GM12865 (cell line): Measurements from ENCODE around the gene UCP2.

ENCODE experiments used
- DNase-seq: peaks from one replicate; pipeline ENCODE4 v3.0.0; 2010; ENCODE audit warnings: low read depth
- H3K4me3 ChIP-seq: 2 replicates; pipeline ENCODE4 v1.5.1; 2011; ENCODE audit warnings: mild to moderate bottlenecking, low read depth, low read length, control low read depth
- TF ChIP-seq, protein P1 (sequence below): IDR thresholded peaks from 2 replicates; pipeline ENCODE4 v1.5.1; 2011; ENCODE audit warnings: low read length, control low read depth, low read depth, inconsistent platforms; ENCODE audit not compliant: insufficient read depth; ENCODE audit errors: missing control alignments

The UCP2 gene

DNA sequence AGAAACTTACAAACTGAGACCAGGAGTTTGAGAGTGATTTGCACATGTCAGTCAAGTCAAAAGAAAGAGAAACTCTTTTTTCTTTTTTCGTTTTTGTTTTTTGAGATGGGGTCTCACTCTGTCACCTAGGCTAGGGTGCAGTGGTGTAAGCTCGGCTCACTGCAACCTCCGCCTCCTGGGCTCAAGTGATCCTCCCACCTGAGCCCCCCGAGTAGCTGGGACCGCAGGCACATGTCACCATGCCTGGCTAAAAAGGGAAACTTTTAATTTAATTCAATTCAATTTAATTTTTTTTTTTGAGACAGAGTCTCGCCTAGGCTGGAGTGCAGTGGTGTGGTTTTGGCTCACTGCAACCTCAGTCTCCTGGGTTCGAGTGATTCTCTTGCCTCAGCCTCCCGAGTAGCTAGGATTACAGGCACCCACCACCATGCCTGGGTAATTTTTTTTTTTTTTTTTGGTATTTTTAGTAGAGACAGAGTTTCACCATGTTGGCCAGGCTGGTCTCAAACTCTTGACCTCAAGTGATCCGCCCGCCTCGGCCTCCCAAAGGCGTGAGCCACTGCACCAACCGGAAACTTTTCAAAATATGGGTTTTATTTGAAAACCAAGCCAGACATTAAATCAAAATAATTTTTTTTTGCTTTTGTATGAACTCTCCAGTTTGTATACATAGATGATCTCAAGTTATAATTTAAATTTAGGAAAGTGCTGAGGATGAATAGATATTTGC, 16.4 kb upstream of the UCP2 start:
- TF ChIP-seq, protein P1, sequence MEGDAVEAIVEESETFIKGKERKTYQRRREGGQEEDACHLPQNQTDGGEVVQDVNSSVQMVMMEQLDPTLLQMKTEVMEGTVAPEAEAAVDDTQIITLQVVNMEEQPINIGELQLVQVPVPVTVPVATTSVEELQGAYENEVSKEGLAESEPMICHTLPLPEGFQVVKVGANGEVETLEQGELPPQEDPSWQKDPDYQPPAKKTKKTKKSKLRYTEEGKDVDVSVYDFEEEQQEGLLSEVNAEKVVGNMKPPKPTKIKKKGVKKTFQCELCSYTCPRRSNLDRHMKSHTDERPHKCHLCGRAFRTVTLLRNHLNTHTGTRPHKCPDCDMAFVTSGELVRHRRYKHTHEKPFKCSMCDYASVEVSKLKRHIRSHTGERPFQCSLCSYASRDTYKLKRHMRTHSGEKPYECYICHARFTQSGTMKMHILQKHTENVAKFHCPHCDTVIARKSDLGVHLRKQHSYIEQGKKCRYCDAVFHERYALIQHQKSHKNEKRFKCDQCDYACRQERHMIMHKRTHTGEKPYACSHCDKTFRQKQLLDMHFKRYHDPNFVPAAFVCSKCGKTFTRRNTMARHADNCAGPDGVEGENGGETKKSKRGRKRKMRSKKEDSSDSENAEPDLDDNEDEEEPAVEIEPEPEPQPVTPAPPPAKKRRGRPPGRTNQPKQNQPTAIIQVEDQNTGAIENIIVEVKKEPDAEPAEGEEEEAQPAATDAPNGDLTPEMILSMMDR = no peak
- no peak for DNase-seq
- H3K4me3 ChIP-seq = no peak overlapping the region

DNA sequence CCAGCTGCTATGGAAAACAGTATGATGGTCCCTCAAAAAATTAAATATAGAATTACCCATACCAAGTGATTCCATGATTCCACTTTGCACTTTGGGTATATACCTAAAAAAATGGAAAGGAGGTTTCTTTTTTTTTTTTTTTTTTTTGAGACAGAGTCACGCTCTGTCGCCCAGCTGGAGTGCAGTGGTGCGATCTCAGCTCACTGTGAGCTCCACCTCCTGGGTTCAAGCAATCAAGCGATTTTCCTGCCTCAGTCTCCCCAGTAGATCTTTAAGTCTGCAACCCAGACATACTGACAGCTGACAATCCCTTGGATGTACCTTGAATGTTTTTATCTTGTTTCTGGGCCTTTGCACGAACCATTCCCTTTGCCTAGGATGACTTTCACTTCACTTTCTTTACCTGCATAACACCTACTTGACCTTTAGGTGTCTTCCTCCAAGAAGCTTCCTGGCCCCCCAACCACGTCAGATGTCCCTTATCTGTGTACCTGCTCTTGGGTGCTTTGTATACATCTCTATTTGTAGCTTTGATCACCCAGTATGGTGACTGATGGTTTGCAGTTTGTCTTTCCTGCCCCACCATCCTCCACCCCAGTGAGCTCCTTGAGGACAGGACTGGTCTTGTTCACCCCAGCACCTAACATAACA, 14.6 kb upstream of the UCP2 start:
- peak; percentile 55 for DNase-seq
- no peak overlapping the region for H3K4me3 ChIP-seq
- TF ChIP-seq, protein P1 = no peak

DNA sequence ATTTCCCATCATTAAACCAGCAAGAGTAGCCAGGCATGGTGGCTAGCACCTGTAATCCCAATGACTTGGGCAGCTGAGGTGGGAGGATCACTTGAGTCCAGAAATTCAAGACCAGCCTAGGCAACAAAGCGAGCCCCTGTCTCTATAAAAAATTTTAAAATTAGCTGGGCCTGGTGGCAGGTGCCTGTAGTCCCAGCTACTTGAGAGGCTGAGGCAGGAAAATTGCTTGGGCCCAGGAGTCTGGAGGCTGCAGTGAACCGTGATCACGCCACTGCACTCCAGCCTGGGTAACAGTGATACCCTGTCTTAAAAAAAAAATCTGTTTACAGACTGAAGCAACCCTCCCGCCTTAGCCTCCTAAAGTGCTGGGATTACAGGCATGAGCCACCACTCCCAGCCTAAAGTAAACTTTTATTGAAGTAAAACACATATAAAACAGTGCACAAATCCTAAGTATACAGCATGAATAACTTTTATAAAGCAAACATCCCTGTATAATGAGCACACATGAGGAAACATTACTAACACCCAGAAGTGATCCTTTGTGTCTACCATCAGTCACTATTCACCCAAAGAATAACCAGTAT, 13.6 kb upstream of the UCP2 start:
- TF ChIP-seq, protein P1 = no peak
- DNase-seq = no peak
- H3K4me3 ChIP-seq = no peak overlapping the region

DNA sequence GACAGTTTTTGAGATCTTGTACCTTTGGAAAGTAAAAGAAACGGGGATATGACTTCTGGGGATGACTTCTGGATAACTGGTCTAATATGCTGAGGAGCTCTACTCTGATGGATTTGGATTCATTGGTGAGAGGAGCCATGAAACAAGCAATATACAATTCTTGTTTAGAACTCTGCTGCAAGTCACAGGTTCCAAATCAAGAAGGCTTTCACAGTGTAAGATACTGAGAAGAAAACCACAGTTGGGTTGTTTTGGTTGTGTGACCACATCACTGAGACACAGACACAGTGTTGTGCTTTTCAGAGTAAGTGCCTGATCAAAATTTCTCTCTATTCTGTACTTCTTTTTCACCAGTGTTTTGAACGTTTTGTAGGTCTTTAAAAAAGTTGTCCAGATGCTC, 13.1 kb upstream of the UCP2 start:
- H3K4me3 ChIP-seq = no peak overlapping the region
- TF ChIP-seq, protein P1 = no peak
- DNase-seq = peak; percentile 69

DNA sequence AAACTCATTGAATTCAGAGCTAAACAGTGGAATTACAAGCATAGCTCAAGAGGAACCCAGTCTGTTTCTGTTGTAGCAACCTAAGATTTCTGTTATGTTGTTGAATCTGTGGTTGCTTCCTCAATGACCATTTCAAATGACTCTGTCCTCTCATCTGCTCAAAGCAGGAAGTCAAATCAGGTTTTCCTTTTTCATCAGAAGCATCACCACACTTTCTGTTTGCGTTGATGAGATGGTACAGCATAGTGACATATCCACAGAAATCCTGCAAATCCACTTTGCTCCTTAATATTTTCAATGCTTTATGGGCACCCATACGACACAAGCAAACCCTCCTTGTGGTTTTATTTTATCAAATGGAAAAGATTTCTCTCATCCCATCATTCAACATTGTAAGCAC, 12.6 kb upstream of the UCP2 start:
- H3K4me3 ChIP-seq = no peak overlapping the region
- TF ChIP-seq, protein P1 = no peak
- peak; percentile 81 for DNase-seq

DNA sequence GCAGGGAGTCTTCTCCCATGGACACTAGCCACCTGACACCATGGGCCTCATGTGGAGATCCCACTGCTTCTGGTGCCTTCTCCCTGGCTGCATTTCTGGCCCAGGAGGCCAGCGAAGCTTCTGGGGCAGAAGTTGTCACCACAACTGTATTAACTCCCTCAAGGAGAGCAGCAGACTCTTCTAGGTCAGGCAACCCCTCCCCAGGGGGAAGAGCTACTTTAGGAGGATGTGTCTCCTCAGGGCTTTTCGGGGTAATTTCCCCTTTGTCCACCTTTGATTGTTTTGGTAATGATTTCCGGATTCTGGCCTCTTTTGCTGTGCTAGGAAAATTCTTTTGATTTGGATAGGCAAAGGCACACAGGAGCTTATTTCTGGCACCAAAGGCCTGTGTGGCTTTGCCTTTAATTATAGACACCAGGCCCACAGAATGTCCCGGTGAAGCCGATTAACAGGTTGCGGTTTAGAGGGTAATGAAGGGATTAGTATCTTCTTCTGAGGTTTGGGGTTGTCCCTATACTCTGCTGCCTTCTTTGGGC, 8.9 kb upstream of the UCP2 start:
- TF ChIP-seq, protein P1 = no peak
- no peak overlapping the region for H3K4me3 ChIP-seq
- peak; percentile 62 for DNase-seq
